Astrocyte of the cerebellum (primary cell): ENCODE data around the gene PMM2.

Experiments
- DNase-seq: peaks from one replicate; pipeline ENCODE4 v3.0.0-alpha.2; 2011; ENCODE audit warnings: low read depth
- H3K4me3 ChIP-seq: 2 replicates; pipeline ENCODE4 v1.5.1; 2011; ENCODE audit warnings: mild to moderate bottlenecking, low read depth, low read length, moderate library complexity
- in situ Hi-C: cut with HindIII; loops from 2 replicates; pipeline ENCODE4 v1.10.0; 2017; ENCODE audit warnings: low sequenced_read_pairs
- TF ChIP-seq, protein P1 (sequence below): IDR thresholded peaks from 2 replicates; pipeline ENCODE4 v1.5.1; 2012; ENCODE audit warnings: low read length, low read depth, moderate library complexity, mild to moderate bottlenecking; ENCODE audit errors: missing control alignments

PMM2 gene

DNA sequence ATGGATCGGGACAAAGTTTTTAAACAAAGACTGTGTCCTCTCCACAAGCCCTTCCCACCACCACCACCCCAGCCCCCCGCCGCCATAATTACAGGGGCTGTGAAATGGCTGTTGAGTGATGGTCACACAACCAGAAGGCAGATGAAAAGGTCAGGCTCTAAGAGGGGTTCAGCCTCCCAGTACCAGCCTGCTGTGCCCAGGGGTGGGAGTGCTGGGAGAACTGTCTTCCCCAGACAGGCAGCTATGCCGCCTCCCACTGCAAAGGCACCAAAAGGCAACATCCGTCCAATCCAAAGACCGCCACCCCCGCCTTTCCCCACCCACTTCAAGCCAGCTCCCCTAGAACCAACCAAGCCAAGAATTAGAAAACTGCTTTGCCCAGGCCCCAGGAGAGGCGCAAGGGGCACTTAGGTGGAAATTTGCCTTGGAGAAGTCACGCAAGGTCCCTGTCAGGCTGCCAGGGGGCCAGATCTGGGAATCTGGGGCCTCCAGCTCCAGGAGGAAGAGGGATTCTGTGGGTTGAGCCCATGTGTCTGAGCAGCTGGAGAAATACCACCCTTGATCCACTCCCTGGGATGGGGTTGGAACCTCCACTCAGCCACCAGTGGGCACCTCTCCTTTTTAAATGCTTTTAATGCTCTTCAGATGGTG lies 56.8 kb downstream of the PMM2 start:
- DNase-seq, result no peak
- TF ChIP-seq, protein P1, sequence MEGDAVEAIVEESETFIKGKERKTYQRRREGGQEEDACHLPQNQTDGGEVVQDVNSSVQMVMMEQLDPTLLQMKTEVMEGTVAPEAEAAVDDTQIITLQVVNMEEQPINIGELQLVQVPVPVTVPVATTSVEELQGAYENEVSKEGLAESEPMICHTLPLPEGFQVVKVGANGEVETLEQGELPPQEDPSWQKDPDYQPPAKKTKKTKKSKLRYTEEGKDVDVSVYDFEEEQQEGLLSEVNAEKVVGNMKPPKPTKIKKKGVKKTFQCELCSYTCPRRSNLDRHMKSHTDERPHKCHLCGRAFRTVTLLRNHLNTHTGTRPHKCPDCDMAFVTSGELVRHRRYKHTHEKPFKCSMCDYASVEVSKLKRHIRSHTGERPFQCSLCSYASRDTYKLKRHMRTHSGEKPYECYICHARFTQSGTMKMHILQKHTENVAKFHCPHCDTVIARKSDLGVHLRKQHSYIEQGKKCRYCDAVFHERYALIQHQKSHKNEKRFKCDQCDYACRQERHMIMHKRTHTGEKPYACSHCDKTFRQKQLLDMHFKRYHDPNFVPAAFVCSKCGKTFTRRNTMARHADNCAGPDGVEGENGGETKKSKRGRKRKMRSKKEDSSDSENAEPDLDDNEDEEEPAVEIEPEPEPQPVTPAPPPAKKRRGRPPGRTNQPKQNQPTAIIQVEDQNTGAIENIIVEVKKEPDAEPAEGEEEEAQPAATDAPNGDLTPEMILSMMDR, result no peak
- in situ Hi-C loops, result no loop called here

DNA sequence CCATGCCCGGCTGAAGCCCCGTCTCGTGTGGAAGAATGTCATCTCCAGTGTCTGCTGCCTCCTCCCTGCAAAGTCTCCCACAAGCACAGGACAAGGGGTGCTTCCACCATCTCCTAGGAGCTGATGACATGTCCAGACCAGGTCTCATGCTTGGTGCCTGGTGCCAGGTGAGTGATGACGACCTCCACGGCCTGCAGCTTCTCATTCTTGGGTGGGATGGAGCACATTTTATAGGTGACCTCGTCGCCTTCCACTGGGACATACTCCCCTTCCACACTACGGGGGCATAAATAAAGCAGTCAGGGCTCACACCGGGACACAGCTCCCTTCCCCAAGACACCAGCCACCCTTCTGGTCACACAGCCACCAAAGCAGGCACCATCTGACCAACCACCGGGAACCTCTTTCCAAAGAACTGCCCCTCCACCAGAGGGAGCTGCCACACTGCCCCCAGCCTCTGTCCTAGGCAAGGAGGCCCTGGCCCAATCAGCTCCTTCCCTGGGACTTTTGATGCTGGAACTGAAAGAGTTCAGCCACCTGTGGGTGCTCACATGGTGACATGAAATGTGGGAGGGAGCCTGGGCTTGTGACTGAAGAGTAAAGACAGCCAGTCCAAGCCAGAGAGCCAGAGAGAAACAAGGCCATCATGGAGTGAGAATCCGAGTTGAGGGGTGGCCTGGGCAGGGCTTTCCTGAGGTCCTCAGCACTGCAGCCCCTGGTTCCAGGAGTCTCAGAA lies 57.6 kb downstream of the PMM2 start:
- in situ Hi-C loops, result no loop called here
- no peak overlapping the region for H3K4me3 ChIP-seq
- no peak for DNase-seq
- TF ChIP-seq, protein P1, result no peak

More for the DNA sequence above, 56.8 kb downstream of the PMM2 start:
- H3K4me3 ChIP-seq, result no peak overlapping the region

DNA sequence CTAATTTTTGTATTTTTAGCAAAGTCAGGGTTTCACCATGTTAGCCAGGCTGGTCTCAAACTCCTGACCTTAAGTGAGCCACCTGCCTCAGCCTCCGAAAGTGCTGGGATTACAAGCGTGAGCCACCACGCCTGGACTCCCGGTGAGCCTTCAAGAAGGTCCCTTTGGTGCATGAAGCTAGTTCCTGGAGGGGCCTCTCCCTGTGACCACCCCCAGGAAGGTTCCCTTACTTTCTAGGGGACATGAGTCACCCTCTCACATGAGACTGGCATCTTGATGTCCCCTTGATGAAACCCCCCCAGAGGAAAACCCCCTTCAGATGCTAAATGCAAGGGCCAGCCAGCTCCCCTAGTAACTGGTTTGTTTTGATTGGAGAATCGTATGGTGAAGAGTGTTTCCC lies 58.3 kb downstream of the PMM2 start:
- no peak for DNase-seq
- no peak overlapping the region for H3K4me3 ChIP-seq
- TF ChIP-seq, protein P1, result no peak
- in situ Hi-C loops, result no loop called here

DNA sequence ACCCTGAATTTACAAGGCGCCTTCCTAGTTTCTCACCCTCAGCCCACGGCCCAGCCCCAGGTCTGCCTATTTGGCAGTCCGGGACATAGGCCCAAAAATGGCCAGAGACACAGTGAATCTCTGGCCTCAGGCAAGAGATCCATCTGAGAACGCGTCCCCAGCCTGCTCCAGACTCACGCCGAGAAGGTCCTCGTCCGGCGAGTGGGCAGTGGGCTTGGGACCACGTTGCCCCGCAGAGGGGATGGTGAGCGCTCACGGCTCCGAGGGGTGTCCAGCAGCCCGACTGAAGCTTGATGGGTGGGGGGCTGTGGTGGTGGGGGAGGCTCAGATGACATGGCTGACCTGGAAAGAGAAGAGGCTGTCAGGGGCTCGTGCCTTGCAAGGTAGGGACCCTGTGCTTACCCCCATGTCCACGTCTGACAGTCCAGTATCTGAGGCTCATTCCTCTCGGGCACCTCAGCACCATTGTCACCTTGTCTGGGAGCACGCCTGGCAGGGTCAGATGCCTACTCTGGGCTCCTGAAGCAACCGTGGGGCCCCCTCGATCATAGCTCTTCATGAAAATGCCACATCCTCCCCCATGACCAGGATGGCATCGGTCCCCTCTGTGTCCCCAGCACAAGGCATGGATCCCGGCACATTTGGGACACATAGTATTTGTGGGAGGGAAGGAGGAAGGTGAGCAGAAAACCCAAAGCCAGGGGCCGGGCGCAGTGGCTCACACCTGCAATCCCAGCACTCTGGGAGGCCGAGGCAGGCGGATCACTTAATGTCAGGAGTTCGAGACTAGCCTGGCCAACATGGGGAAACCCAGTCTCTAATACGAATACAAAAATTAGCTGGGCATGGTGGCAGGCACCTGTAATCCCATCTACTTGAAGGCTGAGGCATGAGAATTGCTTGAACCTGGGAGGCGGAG lies 61.6 kb downstream of the PMM2 start:
- DNase-seq, result no peak
- in situ Hi-C loops, result no loop called here
- H3K4me3 ChIP-seq, result no peak overlapping the region
- TF ChIP-seq, protein P1, result no peak

DNA sequence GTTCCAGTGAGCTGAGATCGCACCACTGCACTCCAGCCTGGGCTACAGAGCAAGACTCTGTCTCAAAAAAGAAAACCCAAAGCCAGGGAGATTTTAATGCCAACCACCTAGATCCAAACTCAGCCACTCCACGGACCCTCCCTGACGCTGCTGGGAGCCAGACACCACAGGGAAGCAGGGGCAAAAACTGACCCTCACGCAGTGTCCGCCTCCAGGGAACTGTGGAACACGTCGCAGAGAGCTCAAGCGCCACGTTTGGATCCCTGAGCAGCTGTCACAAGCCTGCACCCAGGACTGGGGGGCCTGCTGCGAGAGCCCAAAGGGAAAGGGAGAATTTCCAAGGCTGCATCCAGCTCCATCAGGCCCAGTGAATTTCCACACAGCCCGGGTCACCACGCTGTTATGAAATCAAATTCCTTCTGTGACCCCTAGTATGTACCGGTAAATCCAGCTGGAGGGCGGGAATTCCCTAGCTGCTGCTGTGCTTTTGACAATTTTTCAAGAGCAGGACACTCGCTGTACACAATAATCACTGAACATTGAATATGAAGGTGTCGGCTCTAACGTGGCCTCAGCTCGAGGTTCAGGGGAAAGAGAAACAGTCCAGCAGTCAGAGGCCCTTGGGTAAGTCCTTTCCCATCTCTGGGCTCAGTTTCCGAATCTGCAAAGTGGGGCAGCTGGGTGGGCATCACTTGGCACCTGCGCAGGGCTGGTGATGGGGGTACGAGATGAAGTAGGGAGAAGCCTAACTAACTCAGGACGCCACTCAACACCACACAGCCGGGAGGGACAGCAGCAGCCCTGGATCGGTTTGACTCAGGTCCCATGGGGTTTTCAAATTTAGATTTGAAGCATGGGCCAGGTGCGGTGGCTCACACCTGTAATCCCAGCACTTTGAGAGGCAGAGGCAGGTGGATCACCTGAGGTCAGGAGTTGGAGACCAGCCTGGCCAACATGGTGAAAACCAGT lies 62.6 kb downstream of the PMM2 start:
- no peak overlapping the region for H3K4me3 ChIP-seq
- DNase-seq, result peak; percentile 38
- in situ Hi-C loops, result no loop called here
- TF ChIP-seq, protein P1, result no peak
